Body of pancreas (tissue), 4 donors: Measurements from ENCODE around the gene KIF17.

Source experiments
- POLR2A ChIP-seq, 3 donors: fragments of 450-650 bp; IDR thresholded peaks; one replicate each; pipeline ENCODE4 v1.6.1; 2016; ENCODE audit warnings: antibody characterized with exemption in 3 of 3, mild to moderate bottlenecking in 2 of 3
- TF ChIP-seq, protein P1 (sequence below), 7 experiments: fragments of 450-650 bp in 4 of 7; fragments of 200-600 bp in 3 of 7; sonication (generic) in 3 of 7; IDR thresholded peaks; one replicate each; pipeline ENCODE4 v1.5.1; 2016 to 2019; ENCODE audit warnings: antibody characterized with exemption in 7 of 7

DNA sequence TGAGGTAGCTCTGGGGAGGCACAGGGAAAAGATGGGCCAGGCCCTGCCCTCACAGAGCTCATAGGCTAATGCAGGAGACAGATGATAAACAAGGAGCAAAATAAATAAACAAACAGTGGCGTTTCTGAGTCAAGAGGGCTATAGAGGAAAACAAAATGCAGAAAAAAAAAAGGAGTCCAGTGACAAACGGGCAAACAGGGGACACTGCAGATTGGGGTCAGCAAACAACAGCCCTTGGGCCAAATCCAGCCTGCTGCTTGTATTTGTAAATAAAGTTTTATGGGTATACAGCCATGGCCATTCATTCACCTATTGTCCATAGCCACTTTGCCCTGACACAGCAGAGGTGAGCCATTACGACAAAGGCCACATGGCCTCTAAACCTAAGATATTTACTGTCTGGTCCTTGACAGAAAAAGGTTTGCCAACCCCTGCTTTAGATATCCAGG, 103.7 kb downstream of the KIF17 start:
- TF ChIP-seq, protein P1, sequence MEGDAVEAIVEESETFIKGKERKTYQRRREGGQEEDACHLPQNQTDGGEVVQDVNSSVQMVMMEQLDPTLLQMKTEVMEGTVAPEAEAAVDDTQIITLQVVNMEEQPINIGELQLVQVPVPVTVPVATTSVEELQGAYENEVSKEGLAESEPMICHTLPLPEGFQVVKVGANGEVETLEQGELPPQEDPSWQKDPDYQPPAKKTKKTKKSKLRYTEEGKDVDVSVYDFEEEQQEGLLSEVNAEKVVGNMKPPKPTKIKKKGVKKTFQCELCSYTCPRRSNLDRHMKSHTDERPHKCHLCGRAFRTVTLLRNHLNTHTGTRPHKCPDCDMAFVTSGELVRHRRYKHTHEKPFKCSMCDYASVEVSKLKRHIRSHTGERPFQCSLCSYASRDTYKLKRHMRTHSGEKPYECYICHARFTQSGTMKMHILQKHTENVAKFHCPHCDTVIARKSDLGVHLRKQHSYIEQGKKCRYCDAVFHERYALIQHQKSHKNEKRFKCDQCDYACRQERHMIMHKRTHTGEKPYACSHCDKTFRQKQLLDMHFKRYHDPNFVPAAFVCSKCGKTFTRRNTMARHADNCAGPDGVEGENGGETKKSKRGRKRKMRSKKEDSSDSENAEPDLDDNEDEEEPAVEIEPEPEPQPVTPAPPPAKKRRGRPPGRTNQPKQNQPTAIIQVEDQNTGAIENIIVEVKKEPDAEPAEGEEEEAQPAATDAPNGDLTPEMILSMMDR (IDR thresholded peaks at IDR 0.05): no peak
- no peak for TF ChIP-seq POLR2A (IDR thresholded peaks at IDR 0.05)
